Measurements from ENCODE around the gene SLC47A2.

SLC47A2 gene

GRCh38 chr17:19747159-19747719 lies 30.9 kb upstream of the SLC47A2 start:
- no peak for DNase-seq

- DNase-seq, result no peak
Measured at GRCh38 chr17:19746517-19746916, 30.1 kb upstream of the SLC47A2 start.

GRCh38 chr17:19744922-19745757 lies 28.8 kb upstream of the SLC47A2 start:
- DNase-seq, result peak; percentile 90

DNA sequence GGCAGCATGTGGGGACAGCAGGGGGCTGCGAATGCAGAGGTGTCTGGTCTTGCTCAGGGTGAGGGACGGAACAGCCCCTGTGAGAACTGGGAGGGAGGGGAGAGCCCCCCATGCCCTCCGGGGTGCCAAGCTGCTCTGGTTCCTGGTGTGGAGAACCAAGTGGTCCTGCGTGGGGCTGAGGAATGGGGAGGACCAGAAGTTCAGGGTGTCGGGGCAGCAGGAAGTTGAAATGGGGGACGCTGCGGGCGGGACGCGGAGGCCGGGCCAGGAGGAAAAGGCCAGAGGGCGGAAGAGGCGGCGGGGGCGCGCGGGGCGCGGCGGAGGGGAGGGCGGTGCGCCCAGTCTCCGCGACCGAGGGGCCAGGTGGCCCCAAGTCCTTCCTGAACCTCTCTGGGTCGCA lies 28.1 kb upstream of the SLC47A2 start:
- DNase-seq, result no peak

- no peak for DNase-seq
Measured at GRCh38 chr17:19743101-19744100, 27.0 kb upstream of the SLC47A2 start.

DNA sequence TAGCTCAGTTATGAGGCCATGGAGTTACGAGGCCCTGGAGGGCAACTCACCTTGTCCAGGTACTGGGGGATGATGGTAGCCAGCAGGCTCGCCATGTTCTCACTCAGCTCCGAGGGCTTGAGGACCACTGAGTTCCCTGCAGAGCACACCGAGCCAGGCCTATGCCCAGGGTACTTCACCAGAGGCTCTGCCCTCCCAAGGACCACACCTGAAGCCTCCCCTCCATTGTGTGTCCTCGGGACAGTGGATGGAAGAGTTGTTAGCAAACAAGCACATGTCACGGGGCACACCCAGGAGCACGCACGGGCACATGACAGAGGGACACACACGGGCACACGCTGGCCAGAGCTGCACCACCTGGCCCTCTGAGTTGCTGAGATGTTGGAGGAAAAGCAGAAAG lies 26.1 kb upstream of the SLC47A2 start:
- DNase-seq, result no peak

DNA sequence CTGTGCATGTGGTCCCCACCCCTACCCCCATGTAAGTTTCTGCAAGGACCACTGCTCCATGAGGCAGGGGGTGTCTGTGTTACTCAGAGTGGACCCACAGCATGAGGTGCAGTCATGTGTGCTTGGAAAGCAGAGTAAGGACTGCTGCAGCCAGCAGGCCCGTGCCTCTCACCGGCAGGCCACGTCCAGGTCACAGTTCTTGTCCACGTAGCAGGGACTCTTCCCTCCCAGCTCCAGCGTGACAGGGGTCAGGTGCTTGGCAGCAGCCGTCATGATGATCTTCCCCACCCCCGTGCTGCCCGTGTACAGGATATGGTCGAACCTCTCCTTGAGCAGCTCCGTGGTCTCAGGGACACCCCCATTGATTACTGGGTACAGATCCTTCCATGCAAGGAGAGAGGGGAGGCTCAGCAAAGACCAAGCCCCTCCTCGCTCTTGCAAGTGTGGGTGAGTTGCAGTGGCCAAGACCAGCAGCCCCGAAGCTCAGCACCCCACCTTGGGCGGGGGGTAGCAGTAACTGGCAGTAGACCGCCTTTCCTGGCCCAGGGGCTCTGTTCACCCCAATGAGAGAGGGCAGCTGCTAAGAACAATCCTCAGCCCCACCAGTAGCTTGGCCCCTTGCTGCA lies 25.6 kb upstream of the SLC47A2 start:
- DNase-seq, result no peak

DNA sequence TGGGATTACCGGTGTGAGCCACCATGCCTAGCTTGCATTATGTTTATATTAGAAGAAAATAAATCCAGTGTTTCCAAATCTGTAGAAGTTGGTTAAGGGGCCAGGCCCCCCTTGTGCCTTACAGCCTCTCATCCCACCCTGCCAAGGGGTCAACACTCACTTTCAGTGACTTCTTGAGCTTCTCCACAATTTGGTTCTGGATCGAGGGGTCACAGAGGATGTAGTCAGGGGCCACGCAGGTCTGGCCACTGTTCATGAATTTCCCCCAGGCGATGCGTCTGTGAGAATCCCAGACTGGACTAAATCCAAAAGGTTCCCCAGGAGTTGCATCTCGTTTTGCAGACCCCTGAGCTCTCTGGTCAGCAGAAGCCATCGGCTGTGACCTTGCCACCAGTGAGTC lies 24.5 kb upstream of the SLC47A2 start:
- DNase-seq, result no peak

GRCh38 chr17:19739241-19740201 lies 23.1 kb upstream of the SLC47A2 start:
- no peak for DNase-seq

GRCh38 chr17:19738757-19739156 lies 22.4 kb upstream of the SLC47A2 start:
- no peak for DNase-seq

DNA sequence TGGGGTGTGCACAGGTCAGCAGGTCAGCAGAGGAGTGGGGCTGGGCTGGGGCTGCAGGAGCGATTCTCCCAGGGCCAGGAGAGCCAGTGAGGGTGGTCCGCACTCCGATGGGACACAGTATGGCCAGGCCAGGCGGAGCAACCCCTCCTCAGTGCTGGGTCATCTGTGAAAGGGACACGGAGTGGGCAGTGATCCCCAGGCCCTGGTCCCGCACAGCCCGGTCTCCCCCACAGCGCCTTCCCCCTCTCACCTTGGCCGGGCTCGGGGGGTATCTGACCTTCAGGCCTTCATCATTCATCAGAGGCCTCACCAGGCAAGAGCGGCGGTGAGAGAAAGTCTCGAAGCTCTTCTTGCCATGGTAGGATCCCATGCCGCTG lies 21.7 kb upstream of the SLC47A2 start:
- DNase-seq, result no peak

- DNase-seq, result no peak
Measured at GRCh38 chr17:19737305-19738072, 21.1 kb upstream of the SLC47A2 start.

DNA sequence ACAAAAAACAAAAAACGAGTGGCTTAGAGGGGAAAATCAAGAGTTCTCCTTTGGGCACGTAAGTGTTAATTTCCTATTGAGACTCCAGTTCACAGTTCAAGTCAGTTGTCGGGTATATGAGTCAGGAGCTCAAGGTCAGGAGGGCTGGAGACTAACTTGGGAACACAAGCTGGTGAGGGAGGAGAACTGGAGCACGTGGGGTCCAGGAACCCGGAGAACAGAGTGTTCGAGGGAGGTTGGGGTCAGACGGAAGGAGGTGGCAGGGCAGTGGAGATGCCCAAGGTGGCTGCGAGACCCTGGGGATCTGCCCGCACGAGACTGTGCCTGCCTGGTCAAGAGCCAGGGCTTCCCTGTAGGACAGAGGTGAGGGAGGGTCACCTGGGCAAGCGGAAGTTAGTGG lies 19.7 kb upstream of the SLC47A2 start:
- no peak for DNase-seq

DNA sequence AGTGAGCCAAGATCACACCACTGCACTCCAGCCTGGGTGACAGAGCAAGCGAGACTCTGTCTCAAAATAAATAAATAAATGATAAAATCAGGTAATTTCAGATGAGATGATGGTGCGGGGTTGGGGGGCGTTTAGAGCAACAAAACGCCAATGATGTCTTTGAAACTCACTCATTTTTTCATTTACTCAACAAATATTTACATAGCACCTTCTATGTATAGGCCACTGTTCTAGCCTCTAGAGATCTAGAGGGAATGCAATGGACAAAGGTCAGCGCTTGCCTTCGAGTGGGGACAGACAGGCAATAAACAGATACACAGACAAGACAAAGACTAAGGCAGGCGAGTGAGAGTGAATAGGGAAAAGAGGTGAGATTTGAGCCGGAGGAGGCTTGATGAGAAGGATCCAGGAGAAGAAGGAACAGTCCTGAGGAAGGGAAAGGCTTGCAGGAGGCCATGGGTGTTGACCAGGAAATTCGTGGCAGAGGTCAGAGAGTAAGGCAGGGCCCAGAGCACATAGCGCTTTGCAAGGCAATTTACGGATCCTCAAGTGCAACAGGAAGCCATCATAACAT lies 17.7 kb upstream of the SLC47A2 start:
- no peak for DNase-seq

DNA sequence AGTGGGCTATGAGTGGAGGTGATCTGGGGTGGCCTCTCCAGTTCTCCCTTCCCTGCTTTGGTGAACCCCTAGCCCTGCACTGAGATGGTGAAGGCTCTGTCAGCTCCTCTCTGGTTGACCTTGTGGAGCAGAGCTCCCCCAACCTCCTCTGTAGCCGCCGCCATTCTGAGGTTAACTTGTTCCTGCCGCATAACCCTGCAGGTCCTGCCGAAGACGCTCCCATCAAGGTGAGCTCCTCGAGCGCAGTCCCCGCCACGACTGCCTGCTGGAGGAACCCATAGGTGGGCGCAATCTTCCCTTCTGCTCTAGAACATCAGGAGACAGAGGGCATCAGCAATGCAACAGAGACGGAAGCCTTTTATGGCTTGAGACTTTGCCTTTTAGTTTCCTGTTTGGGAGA lies 15.2 kb upstream of the SLC47A2 start:
- DNase-seq, result no peak

DNA sequence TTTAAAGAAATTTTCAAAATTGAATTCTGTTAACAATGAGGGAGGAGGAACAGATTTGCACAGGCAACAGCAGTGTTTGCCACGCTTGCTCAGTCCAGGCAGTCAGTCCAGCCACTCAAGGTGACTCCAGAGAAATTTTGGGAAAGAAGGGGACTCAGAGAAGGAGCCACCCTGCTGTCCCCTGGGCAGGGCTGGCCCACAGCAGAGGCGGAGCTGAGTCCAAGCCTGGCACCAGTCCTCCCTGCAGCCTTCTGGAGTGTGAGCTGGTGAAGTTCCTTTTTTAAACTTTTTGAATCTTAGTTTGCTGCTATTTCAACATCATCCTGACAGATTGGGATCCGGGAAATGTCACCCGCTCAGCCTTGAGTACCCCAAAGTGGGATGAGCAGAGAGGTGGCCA lies 14.5 kb upstream of the SLC47A2 start:
- no peak for DNase-seq

GRCh38 chr17:19729900-19730299 lies 13.5 kb upstream of the SLC47A2 start:
- no peak for DNase-seq

GRCh38 chr17:19728084-19728495 lies 11.7 kb upstream of the SLC47A2 start:
- DNase-seq, result no peak

- no peak for DNase-seq
Measured at GRCh38 chr17:19727501-19728078, 11.2 kb upstream of the SLC47A2 start.

All from activated naive CD4-positive, alpha-beta T cell treated with anti-CD3 and anti-CD28 coated beads, Interleukin-2, amount 50 U/mL, for 16 hours (primary cell).